K562 (cell line): ENCODE measurements around the gene CST7. TPM values are rescaled to one million over a fixed set of nuclear protein-coding genes. Genes with fewer than 3 reads are reported as not detected.

Experiments
- ATAC-seq: fragments of 200-7000 bp; cut with Tn5 transposase; 3 replicates; pipeline ENCODE4 v1.9.1; 2020; ENCODE audit warnings: moderate library complexity
- BruUV-seq: library from RNA; stranded (reverse); fragments of 400-500 nt; replicated peaks from 2 replicates; lab custom pipeline; 2021; lab: Mats Ljungman, UMichigan
- CTCF ChIA-PET: fragments of 300-600 bp; formaldehyde crosslinking; extraction: SDS; loops from one replicate; lab custom pipeline; 2021; ENCODE audit warnings: low intra/inter-chr PET ratio; lab: Yijun Ruan, JAX
- POLR2A ChIA-PET: fragments of 300-600, 350-650 bp; sonication (Branson Sonifier 250); formaldehyde crosslinking; extraction: SDS; loops from one replicate; lab custom pipeline; 2021; ENCODE audit warnings: antibody characterized with exemption, inconsistent platforms; lab: Yijun Ruan, JAX
- DNase-seq, 4 experiments: peaks; one replicate each; pipeline versions ENCODE4 v3.0.0 to v3.0.0-alpha.2; 2011 to 2018; ENCODE audit warnings: low spot score in 3 of 4, mixed read lengths in 3 of 4; ENCODE audit errors: extremely low read depth in 1 of 4
- FAIRE-seq: peaks from 2 replicates; lab custom pipeline; 2011; peaks lifted over from hg19 to GRCh38; lab: Jason Lieb, UNC
- H2AFZ ChIP-seq: 2 replicates; pipeline ENCODE4 v1.6.0; 2011; ENCODE audit warnings: low read depth, low read length, control low read depth, inconsistent platforms
- H3K27ac ChIP-seq: fragments of 200-600 bp; 3 replicates; pipeline ENCODE4 v1.8.0; 2011; ENCODE audit warnings: low read depth, mild to moderate bottlenecking, control low read depth, inconsistent platforms, low read length, moderate library complexity, mixed read lengths; ENCODE audit errors: extremely low read depth
- H3K27me3 ChIP-seq, 2 experiments: fragments of 300-600 bp in 1 of 2; 2 replicates in 1 of 2; 3 replicates in 1 of 2; pipeline versions ENCODE4 v1.6.0 to v1.8.0; 2011; ENCODE audit warnings: inconsistent platforms in 2 of 2, low read length in 2 of 2, mild to moderate bottlenecking in 1 of 2, mixed read lengths in 1 of 2, moderate library complexity in 1 of 2; ENCODE audit not compliant: control insufficient read depth in 2 of 2, insufficient read depth in 2 of 2
- H3K36me3 ChIP-seq: fragments of 300-600 bp; 3 replicates; pipeline ENCODE4 v1.8.0; 2011; ENCODE audit warnings: mild to moderate bottlenecking, low read length, inconsistent platforms; ENCODE audit not compliant: control insufficient read depth, insufficient read depth
- H3K4me1 ChIP-seq, 2 experiments: fragments of 200-600 bp in 1 of 2; replicated peaks in 1 of 2; 2 replicates in 1 of 2; 3 replicates in 1 of 2; pipeline versions ENCODE4 v1.5.1 to v1.8.0; 2011; ENCODE audit warnings: inconsistent platforms in 2 of 2, low read length in 2 of 2, mild to moderate bottlenecking in 1 of 2, mixed read lengths in 1 of 2, moderate library complexity in 1 of 2; ENCODE audit not compliant: control insufficient read depth in 2 of 2, insufficient read depth in 2 of 2
- H3K4me2 ChIP-seq: 2 replicates; pipeline ENCODE4 v1.6.1; 2011; ENCODE audit warnings: low read length, control low read depth, inconsistent platforms, mixed read lengths; ENCODE audit not compliant: insufficient read depth
- H3K4me3 ChIP-seq: fragments of 200-600 bp; sonication (generic), shearing (Covaris generic); 2 replicates; pipeline ENCODE4 v1.5.1; 2016; ENCODE audit warnings: control low read depth, inconsistent platforms
- H3K79me2 ChIP-seq: fragments of 200-600 bp; 3 replicates; pipeline ENCODE4 v1.8.0; 2011; ENCODE audit warnings: low read length, inconsistent platforms; ENCODE audit not compliant: control insufficient read depth, insufficient read depth
- H3K9ac ChIP-seq, 2 experiments: 2 replicates each; pipeline versions ENCODE4 v1.6.0 to v1.6.1; 2011; ENCODE audit warnings: low read depth in 2 of 2, low read length in 2 of 2, control low read depth in 1 of 2, inconsistent platforms in 1 of 2, mild to moderate bottlenecking in 1 of 2, mixed read lengths in 1 of 2; ENCODE audit not compliant: insufficient read depth in 1 of 2
- H3K9me1 ChIP-seq: one replicate; pipeline ENCODE4 v1.6.0; 2011; ENCODE audit warnings: inconsistent platforms, mild to moderate bottlenecking, low read length, moderate library complexity; ENCODE audit not compliant: control insufficient read depth, insufficient read depth
- H3K9me3 ChIP-seq: replicated peaks from 2 replicates; pipeline ENCODE4 v1.5.1; 2011; ENCODE audit warnings: low read depth, low read length, inconsistent platforms; ENCODE audit not compliant: control insufficient read depth, insufficient read depth
- H4K20me1 ChIP-seq: replicated peaks from 2 replicates; pipeline ENCODE4 v1.6.1; 2011; ENCODE audit warnings: low read length, inconsistent platforms, mixed read lengths; ENCODE audit not compliant: control insufficient read depth, insufficient read depth
- CREB5 ChIP-seq: fragments of 250-450 bp; sonication (Bioruptor Pico); IDR thresholded peaks from 2 replicates; pipeline ENCODE4 v1.5.0; 2020; ENCODE audit warnings: mild to moderate bottlenecking
- GATA2 ChIP-seq: sonication (generic); formaldehyde crosslinking; IDR thresholded peaks from 2 replicates; pipeline ENCODE4 v1.4.0; 2020; ENCODE audit warnings: mild to moderate bottlenecking, missing genetic modification reagents
- HOMEZ ChIP-seq: fragments of 250-450 bp; sonication (Bioruptor Pico); IDR thresholded peaks from 2 replicates; pipeline ENCODE4 v1.4.0; 2020; ENCODE audit warnings: mild to moderate bottlenecking, moderate library complexity
- LCOR ChIP-seq: sonication (generic); formaldehyde crosslinking; IDR thresholded peaks from 2 replicates; pipeline ENCODE4 v1.8.0; 2022; ENCODE audit warnings: mild to moderate bottlenecking, missing genetic modification reagents
- PATZ1 ChIP-seq: fragments of 250-450 bp; sonication (Bioruptor Pico); IDR thresholded peaks from 2 replicates; pipeline ENCODE4 v1.5.0; 2020; ENCODE audit warnings: mild to moderate bottlenecking, borderline replicate concordance
- RBM17 ChIP-seq: fragments of 200-400 bp; formaldehyde crosslinking; IDR thresholded peaks from 2 replicates; pipeline ENCODE4 v1.6.1; 2017; ENCODE audit warnings: low read depth, mild to moderate bottlenecking, low read length, borderline replicate concordance
- ZNF347 ChIP-seq: fragments of 450-650 bp; formaldehyde crosslinking; IDR thresholded peaks from 2 replicates; pipeline ENCODE4 v1.4.0; 2020; ENCODE audit warnings: low read depth, mild to moderate bottlenecking, moderate library complexity
- WGBS: fragments of 100-300 bp; shearing (Covaris generic); methylation state at CpG from one replicate; pipeline ENCODE4 v1.1.6; 2016; ENCODE audit warnings: low coverage, mixed read lengths; ENCODE audit not compliant: insufficient coverage; ENCODE audit errors: missing lambda C conversion rate; 5-methylcytosine and 5-hydroxymethylcytosine counted together
- in situ Hi-C: fragments of 300-500 bp; cut with MboI; formaldehyde crosslinking; loops from 4 replicates; pipeline ENCODE4 v1.15.0; 2018; ENCODE audit warnings: inconsistent platforms, mixed read lengths
- intact Hi-C: fragments of 100-400 bp; cut with micrococcal nuclease; formaldehyde crosslinking; loops from 2 replicates; pipeline ENCODE4 v1.14.2; 2022
- polyA plus RNA-seq, 8 experiments: library from polyadenylated mRNA; depleted of rRNA in 4 of 8; stranded (reverse) in 5 of 8; unstranded in 3 of 8; fragments of >200 nt; fragmentation: Nextera tagmentation in 2 of 8; fragmentation: Illumina TruSeq in 1 of 8; extraction: Ambion mirVana in 2 of 8; extraction: Trizol in 1 of 8; gene quantifications; 2 replicates each; pipeline versions ENCODE4 v1.2.1 to v1.2.3, GENCODE V29; 2011 to 2014; ENCODE audit warnings: inconsistent platforms in 1 of 8, missing spikeins in 1 of 8
- total RNA-seq, 7 experiments: library from RNA; depleted of rRNA in 6 of 7; stranded (reverse); fragments of >200 nt in 6 of 7; fragmentation: Illumina TruSeq in 2 of 7; extraction: Trizol in 2 of 7; gene quantifications; 2 replicates each; pipeline versions ENCODE4 v1.2.1 to v1.2.3, GENCODE V29; 2011 to 2021; ENCODE audit warnings: low replicate concordance in 1 of 7

The CST7 gene
- total and polyA plus RNA-seq, 9 of the 15 experiments (the other 6 are each of a cell fraction or from before 2014, with no cell fraction given): not detected

- H3K79me2 ChIP-seq: no peaks in the 10 kb centered on the region
- CTCF ChIA-PET: no interaction called here
- no peak for ATAC-seq
Measured at GRCh38 chr20:24935766-24936525, 13.1 kb upstream of the CST7 start.

More at GRCh38 chr20:24935766-24936525, 13.1 kb upstream of the CST7 start:
- no peak overlapping the region for H3K4me2 ChIP-seq
- H3K4me3 ChIP-seq: no peak overlapping the region
- FAIRE-seq (no peak), DNase-seq (no peak)
- no peak overlapping the region for H3K9ac ChIP-seq
- H4K20me1 ChIP-seq: no peaks in the 10 kb centered on the region
- no peak overlapping the region for H2AFZ ChIP-seq
- no TSS peak for BruUV-seq
- no peaks in the 10 kb centered on the region for H3K9me1 ChIP-seq
- TF ChIP-seq PATZ1 (CRISPR knock-in tag) (no peak), ZNF347 (CRISPR knock-in tag) (no peak), HOMEZ (CRISPR knock-in tag) (no peak), CREB5 (no peak), LCOR (CRISPR knock-in tag) (no peak), GATA2 (CRISPR knock-in tag) (no peak), RBM17 (no peak)
- H3K36me3 ChIP-seq: no peaks in the 10 kb centered on the region
- no peaks in the 10 kb centered on the region; a peak in 1 of 5 replicates for H3K27me3 ChIP-seq
- WGBS: 0% methylated on average over 3 of the region's 4 CpGs
- H3K4me1 ChIP-seq: peaks cover 0 to 3% of the 10 kb centered on the region in 2 experiments; a peak in 1 of 5 replicates
- in situ Hi-C loops: no loop called here
- intact Hi-C loops: no loop called here
- H3K27ac ChIP-seq: no peak overlapping the region
- H3K9me3 ChIP-seq: no peaks in the 10 kb centered on the region
- POLR2A ChIA-PET: interaction anchor here (0.6 kb wide), 1 partner anchor 115 kb away, joined by 3 read pairs; no protein-coding TSS in a partner anchor
